DND-41 (cell line): ENCODE results near the gene DTL.

Experiments used
- CTCF ChIP-seq: IDR thresholded peaks from 2 replicates; pipeline ENCODE4 v1.5.1; 2012; ENCODE audit warnings: borderline replicate concordance, low read length, moderate library complexity, mild to moderate bottlenecking; ENCODE audit not compliant: poor library complexity, severe bottlenecking; ENCODE audit errors: extremely low read depth
- EZH2 ChIP-seq: IDR thresholded peaks from 3 replicates; pipeline ENCODE4 v1.6.1; 2012; ENCODE audit warnings: borderline replicate concordance, low read depth, mild to moderate bottlenecking, moderate library complexity, low read length, inconsistent platforms; ENCODE audit not compliant: severe bottlenecking

- TF ChIP-seq CTCF (no peak), EZH2 (no peak)
Measured at GRCh38 chr1:212045981-212046380, 10.4 kb downstream of the DTL start.
